Erythroblast (primary cell): ENCODE data around the gene FN1.

Experiments used
- GATA1 ChIP-seq: IDR thresholded peaks from 2 replicates; pipeline ENCODE4 v1.6.1; 2011; ENCODE audit warnings: low read depth, mild to moderate bottlenecking, control low read depth, low read length, moderate library complexity
- POLR2A ChIP-seq: IDR thresholded peaks from 2 replicates; pipeline ENCODE4 v1.6.1; 2011; ENCODE audit warnings: mild to moderate bottlenecking, low read length

GRCh38 chr2:215338883-215339679, 96.8 kb downstream of the FN1 start:
- TF ChIP-seq POLR2A (no peak), GATA1 (no peak)
